ENCODE results near the gene MEIS2. TPM values are rescaled to one million over a fixed set of nuclear protein-coding genes. Genes with fewer than 3 reads are reported as not detected.

MEIS2 gene
- total RNA-seq, 2 experiments from 2014 or later, result not detected

- CTCF ChIA-PET, result no interaction called here
- peaks cover 11% of the 10 kb centered on the region for H3K4me1 Mint-ChIP-seq (ENCODE audit: low read depth)
- no peaks in the 10 kb centered on the region for H3K9me3 Mint-ChIP-seq
- no peak overlapping the region for H3K27ac Mint-ChIP-seq
- POLR2A ChIA-PET, result no interaction called here
- intact Hi-C loops (cut with micrococcal nuclease), result no loop called here
- no peak for DNase-seq
- no peaks in the 10 kb centered on the region for H3K36me3 Mint-ChIP-seq
- peaks cover 69% of the 10 kb centered on the region for H3K27me3 Mint-ChIP-seq
- H3K4me3 Mint-ChIP-seq, result no peak overlapping the region
Observed at GRCh38 chr15:36888011-36888992, 212.0 kb downstream of the MEIS2 start.

DNA sequence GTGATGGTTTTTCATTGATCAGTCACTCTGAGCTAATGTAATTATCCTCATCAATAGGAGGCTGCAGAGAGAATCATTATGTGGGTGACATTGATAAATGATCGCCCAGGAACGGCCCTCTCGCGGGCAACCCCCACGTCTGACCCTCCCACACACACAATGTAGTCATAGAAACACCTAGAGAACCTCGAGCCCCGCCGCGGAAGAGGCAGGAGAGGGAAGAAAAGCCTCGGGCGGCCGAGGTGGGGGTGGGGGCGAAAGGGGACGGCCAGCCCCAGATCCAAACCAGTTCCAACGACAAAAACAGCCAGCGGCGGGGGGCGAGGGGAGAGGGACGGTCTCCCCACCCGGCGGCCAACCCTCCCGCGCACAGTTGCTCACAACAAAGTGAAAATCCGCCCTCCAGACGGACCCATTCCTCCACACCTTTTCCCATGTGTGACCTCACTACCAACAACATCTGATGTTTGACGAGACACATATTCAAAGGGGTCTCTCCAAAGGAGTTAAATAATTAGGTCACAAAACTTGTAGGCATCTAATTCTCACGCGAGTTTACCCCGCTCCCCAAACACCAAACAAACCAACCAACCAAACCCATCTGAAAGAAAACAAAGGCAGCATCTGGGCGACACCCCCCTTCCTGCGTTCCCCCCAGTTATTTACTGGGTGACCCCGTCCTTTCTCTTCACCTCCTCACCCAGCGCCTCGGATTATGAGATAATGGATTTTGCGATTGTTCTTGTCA, 213.0 kb downstream of the MEIS2 start:
- H3K27ac Mint-ChIP-seq, result no peak overlapping the region
- intact Hi-C loops (cut with micrococcal nuclease), result no loop called here
- H3K9me3 Mint-ChIP-seq, result no peaks in the 10 kb centered on the region

DNA sequence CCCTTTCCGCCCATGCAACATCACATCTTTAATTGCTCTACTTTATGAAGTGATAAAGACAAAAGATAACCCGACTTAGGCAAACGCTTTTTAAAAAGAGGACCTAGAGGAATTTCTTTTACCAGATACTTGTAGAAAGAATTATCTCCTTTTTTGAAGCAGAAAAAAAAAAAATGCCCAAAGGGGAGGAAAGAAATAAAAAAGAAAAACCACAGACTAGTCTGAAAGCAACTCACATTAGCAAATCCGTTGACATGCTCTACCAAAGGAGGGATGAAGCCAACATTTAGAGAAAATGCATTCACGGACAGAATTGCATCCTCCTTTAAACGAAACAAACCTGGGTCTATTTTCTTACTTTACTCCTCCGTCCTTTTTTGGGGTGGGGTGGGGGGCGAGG, 213.6 kb downstream of the MEIS2 start:
- ChIA-PET POLR2A (no interaction called here), CTCF (no interaction called here)
- H3K27me3 Mint-ChIP-seq, result peaks cover 82% of the 10 kb centered on the region
- H3K4me1 Mint-ChIP-seq (ENCODE audit: low read depth), result peaks cover 14% of the 10 kb centered on the region
- intact Hi-C loops (cut with micrococcal nuclease), result no loop called here
- H3K36me3 Mint-ChIP-seq, result no peaks in the 10 kb centered on the region
- no peaks in the 10 kb centered on the region for H3K9me3 Mint-ChIP-seq
- no peak for DNase-seq
- H3K4me3 Mint-ChIP-seq, result no peak overlapping the region
- no peak overlapping the region for H3K27ac Mint-ChIP-seq

More for the DNA sequence above, 213.0 kb downstream of the MEIS2 start:
- DNase-seq, result no peak
- no peaks in the 10 kb centered on the region for H3K36me3 Mint-ChIP-seq
- ChIA-PET POLR2A (no interaction called here), CTCF (no interaction called here)
- no peak overlapping the region for H3K4me3 Mint-ChIP-seq
- H3K4me1 Mint-ChIP-seq (ENCODE audit: low read depth), result peaks cover 14% of the 10 kb centered on the region
- H3K27me3 Mint-ChIP-seq, result peaks cover 77% of the 10 kb centered on the region

- H3K4me1 Mint-ChIP-seq (ENCODE audit: low read depth), result peaks cover 14% of the 10 kb centered on the region
- no peak for DNase-seq
- no peaks in the 10 kb centered on the region for H3K36me3 Mint-ChIP-seq
- intact Hi-C loops (cut with micrococcal nuclease), result no loop called here
- H3K4me3 Mint-ChIP-seq, result no peak overlapping the region
- no peaks in the 10 kb centered on the region for H3K9me3 Mint-ChIP-seq
- H3K27ac Mint-ChIP-seq, result no peak overlapping the region
- peaks cover 82% of the 10 kb centered on the region for H3K27me3 Mint-ChIP-seq
- POLR2A ChIA-PET, result no interaction called here
- CTCF ChIA-PET, result no interaction called here
Observed at GRCh38 chr15:36886191-36886590, 214.2 kb downstream of the MEIS2 start.

- Mint-ChIP-seq H3K4me3 (no peak overlapping the region), H3K36me3 (no peaks in the 10 kb centered on the region), H3K27ac (no peak overlapping the region), H3K4me1 (ENCODE audit: low read depth) (peaks cover 14% of the 10 kb centered on the region), H3K27me3 (peaks cover 83% of the 10 kb centered on the region), H3K9me3 (no peaks in the 10 kb centered on the region)
- intact Hi-C loops (cut with micrococcal nuclease), result no loop called here
- ChIA-PET CTCF (no interaction called here), POLR2A (no interaction called here)
- DNase-seq, result no peak
Observed at GRCh38 chr15:36885771-36886170, 214.6 kb downstream of the MEIS2 start.

DNA sequence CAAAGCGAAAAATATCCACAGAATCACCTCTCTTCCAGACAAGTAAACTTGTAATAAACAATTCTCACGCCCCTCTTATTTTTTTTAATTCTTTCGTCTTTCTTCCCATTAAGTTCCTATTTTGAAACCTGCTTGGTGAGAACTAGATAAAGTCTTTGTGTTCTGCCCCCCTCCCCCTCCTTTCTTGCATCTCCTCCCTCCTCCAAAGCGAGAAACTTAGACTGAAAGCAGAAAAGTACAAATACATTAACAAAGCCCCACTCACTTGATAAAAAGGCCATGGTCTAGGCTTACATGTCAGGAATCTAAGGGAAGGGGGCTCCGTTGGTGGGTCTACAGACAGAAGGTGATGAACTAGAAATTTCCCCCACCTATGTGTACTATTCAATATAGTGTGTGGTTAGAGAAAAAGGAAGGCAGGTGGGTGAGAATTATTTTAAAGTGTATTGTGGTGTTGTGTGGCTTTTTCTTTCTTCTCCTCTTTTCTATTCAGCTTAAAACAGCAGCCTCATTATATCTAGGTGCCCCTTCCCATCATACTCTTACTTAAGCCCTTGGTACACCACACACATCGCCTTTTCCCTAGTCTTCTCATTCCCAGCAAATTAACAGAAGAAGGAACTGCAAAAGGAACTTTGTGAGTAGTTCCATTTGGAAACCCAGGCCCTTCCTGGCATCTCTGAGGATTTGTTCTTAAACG, 215.3 kb downstream of the MEIS2 start:
- no peaks in the 10 kb centered on the region for H3K9me3 Mint-ChIP-seq
- ChIA-PET POLR2A (no interaction called here), CTCF (interaction anchor here (0.5 kb wide), 1 partner anchor 1152 kb away, joined by 4 read pairs; no protein-coding TSS in a partner anchor)
- no peak overlapping the region for H3K4me3 Mint-ChIP-seq
- H3K36me3 Mint-ChIP-seq, result no peaks in the 10 kb centered on the region
- intact Hi-C loops (cut with micrococcal nuclease), result loop anchor here (5.0 kb wide), 1 partner anchor 1007 kb away; no protein-coding TSS in a partner anchor
- H3K27me3 Mint-ChIP-seq, result peaks cover 84% of the 10 kb centered on the region
- peaks cover 14% of the 10 kb centered on the region for H3K4me1 Mint-ChIP-seq (ENCODE audit: low read depth)
- no peak for DNase-seq
- no peak overlapping the region for H3K27ac Mint-ChIP-seq

DNA sequence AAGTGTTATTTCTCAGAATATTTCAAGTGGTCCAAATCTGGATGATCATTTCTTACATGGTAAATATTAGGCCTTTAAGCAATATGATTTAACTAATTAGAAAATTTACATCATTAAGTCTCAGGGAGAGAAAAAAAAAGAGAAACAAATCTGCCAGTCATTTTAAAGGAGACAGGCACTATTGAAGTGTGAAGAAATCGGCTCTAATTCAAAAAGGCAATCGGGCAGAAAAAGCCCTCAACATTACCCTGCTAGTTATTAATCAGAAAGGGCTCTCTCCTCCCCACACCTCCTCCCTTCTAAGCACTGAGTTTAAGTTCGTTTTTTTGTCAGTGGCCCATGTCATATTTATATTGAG, 215.9 kb downstream of the MEIS2 start:
- peaks cover 87% of the 10 kb centered on the region for H3K27me3 Mint-ChIP-seq
- ChIA-PET CTCF (interaction anchor here (0.5 to 0.9 kb wide), 2 partner anchors 12 to 1151 kb away, joined by 3 to 4 read pairs; no protein-coding TSS in a partner anchor), POLR2A (interaction anchor here (0.6 kb wide), 1 partner anchor 237 kb away, joined by 6 read pairs; no protein-coding TSS in a partner anchor)
- no peaks in the 10 kb centered on the region for H3K36me3 Mint-ChIP-seq
- no peaks in the 10 kb centered on the region for H3K9me3 Mint-ChIP-seq
- intact Hi-C loops (cut with micrococcal nuclease), result loop anchor here (5.0 kb wide), 1 partner anchor 1008 kb away; no protein-coding TSS in a partner anchor
- no peak overlapping the region for H3K4me3 Mint-ChIP-seq
- no peak for DNase-seq
- peaks cover 14% of the 10 kb centered on the region for H3K4me1 Mint-ChIP-seq (ENCODE audit: low read depth)
- H3K27ac Mint-ChIP-seq, result no peak overlapping the region

DNA sequence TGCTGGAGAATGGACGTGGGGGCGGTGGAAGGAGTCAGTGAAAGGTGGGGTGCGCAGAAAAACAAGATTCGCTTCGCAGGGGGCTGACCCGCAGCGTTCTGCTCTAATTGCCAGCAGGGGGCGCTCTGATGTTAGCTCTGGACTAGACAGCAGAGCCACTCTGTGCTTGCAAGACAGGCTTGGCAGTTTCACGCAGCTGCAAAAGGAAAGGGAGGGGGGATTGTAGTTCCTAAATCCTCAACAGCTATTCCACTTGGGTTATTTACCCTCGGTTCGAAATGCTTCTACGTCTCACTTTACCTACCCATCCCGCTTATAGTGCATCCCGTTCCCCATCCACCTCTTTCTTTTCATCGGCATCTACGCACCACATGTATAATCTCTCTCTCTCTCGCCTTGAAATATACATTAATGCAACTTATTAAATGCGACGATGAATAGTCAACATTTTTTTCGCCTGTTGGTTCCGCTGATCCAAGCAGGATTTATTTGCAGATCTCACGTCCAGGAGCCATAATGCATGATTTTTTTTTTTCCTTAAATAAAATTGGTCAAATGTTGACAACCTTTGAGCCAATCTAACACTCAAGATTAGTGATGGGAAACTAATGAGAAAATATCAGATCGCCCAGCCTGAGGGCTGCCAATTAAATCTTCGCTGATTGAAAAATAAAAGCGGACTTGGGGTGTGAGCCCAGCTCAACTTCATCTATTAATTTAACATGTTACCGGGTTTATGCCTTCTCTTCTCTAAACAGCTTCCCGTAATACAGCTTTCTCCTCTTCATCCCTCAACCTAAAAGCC, 216.4 kb downstream of the MEIS2 start:
- H3K36me3 Mint-ChIP-seq, result no peaks in the 10 kb centered on the region
- no peak overlapping the region for H3K27ac Mint-ChIP-seq
- no peaks in the 10 kb centered on the region for H3K9me3 Mint-ChIP-seq
- peaks cover 14% of the 10 kb centered on the region for H3K4me1 Mint-ChIP-seq (ENCODE audit: low read depth)
- peaks cover 89% of the 10 kb centered on the region for H3K27me3 Mint-ChIP-seq
- H3K4me3 Mint-ChIP-seq, result no peak overlapping the region
- intact Hi-C loops (cut with micrococcal nuclease), result loop anchor here (1.0 to 5.0 kb wide), 2 partner anchors 222 to 1008 kb away; no protein-coding TSS in a partner anchor
- ChIA-PET POLR2A (interaction anchor here (0.6 kb wide), 1 partner anchor 237 kb away, joined by 6 read pairs; no protein-coding TSS in a partner anchor), CTCF (interaction anchor here (0.5 to 1.5 kb wide), 10 partner anchors 9 to 1473 kb away, joined by 3 to 6 read pairs (median 4); no protein-coding TSS in a partner anchor)
- DNase-seq, result peak; percentile 76

- no peaks in the 10 kb centered on the region for H3K9me3 Mint-ChIP-seq
- no peaks in the 10 kb centered on the region for H3K36me3 Mint-ChIP-seq
- H3K4me1 Mint-ChIP-seq (ENCODE audit: low read depth), result peaks cover 14% of the 10 kb centered on the region
- peaks cover 89% of the 10 kb centered on the region for H3K27me3 Mint-ChIP-seq
- CTCF ChIA-PET, result interaction anchor here (1.3 to 1.5 kb wide), 2 partner anchors 13 to 252 kb away, joined by 4 read pairs; no protein-coding TSS in a partner anchor
- intact Hi-C loops (cut with micrococcal nuclease), result loop anchor here (1.0 to 5.0 kb wide), 2 partner anchors 224 to 1010 kb away; no protein-coding TSS in a partner anchor
- H3K4me3 Mint-ChIP-seq, result no peak overlapping the region
- DNase-seq, result no peak
- POLR2A ChIA-PET, result no interaction called here
- no peak overlapping the region for H3K27ac Mint-ChIP-seq
Observed at GRCh38 chr15:36882487-36883131, 217.7 kb downstream of the MEIS2 start.

DNA sequence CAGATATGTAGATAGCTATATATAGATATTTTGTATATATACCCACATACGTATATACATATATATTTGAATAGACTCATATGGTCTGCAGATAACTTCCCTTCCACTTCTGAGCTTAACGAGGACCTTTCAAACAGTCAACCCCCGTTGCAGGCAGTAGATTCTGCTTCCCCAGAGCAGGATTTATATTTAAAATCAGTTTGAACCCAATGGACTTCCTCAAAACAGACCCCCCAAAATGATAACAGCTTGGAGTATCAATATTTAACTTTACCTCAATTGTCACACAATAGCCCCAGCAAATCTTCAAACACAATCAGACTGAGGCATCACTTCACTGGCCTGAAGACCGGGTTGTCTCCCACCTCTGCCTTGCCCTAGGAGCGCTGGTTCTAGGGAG, 218.3 kb downstream of the MEIS2 start:
- no peak for DNase-seq
- no peak overlapping the region for H3K4me3 Mint-ChIP-seq
- no peaks in the 10 kb centered on the region for H3K36me3 Mint-ChIP-seq
- H3K27me3 Mint-ChIP-seq, result peaks cover 86% of the 10 kb centered on the region
- no peak overlapping the region for H3K27ac Mint-ChIP-seq
- ChIA-PET CTCF (interaction anchor here (1.3 kb wide), 1 partner anchor 252 kb away, joined by 4 read pairs; no protein-coding TSS in a partner anchor), POLR2A (no interaction called here)
- peaks cover 11% of the 10 kb centered on the region for H3K4me1 Mint-ChIP-seq (ENCODE audit: low read depth)
- intact Hi-C loops (cut with micrococcal nuclease), result loop anchor here (5.0 kb wide), 1 partner anchor 1010 kb away; no protein-coding TSS in a partner anchor
- no peaks in the 10 kb centered on the region for H3K9me3 Mint-ChIP-seq

DNA sequence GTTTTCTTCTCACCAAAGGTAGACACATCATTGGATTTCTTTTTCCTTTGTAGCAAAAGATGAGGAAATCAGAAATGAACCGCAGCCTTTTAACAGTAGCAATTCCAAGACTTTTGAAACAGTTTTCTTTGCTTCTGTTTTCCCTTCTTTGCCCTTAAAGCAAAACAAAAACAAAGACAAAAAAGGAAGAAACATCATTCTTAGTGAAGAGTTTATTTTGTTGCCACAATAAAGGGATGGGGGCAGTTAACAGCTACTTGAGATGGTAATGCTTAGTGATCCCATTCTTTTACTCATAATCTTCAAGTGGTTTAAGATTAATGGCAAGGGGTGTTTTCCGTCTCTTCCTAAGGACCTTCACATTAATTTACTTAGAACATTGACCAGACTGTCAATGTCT, 218.8 kb downstream of the MEIS2 start:
- CTCF ChIA-PET, result no interaction called here
- Mint-ChIP-seq H3K9me3 (no peaks in the 10 kb centered on the region), H3K36me3 (no peaks in the 10 kb centered on the region)

More for the DNA sequence above, 218.8 kb downstream of the MEIS2 start:
- intact Hi-C loops (cut with micrococcal nuclease), result loop anchor here (5.0 kb wide), 1 partner anchor 1011 kb away; no protein-coding TSS in a partner anchor
- H3K27me3 Mint-ChIP-seq, result peaks cover 82% of the 10 kb centered on the region
- POLR2A ChIA-PET, result no interaction called here
- peaks cover 10% of the 10 kb centered on the region for H3K4me1 Mint-ChIP-seq (ENCODE audit: low read depth)
- DNase-seq, result no peak
- H3K4me3 Mint-ChIP-seq, result no peak overlapping the region
- no peak overlapping the region for H3K27ac Mint-ChIP-seq

Data from activated CD4-positive, alpha-beta memory T cell treated with anti-CD3 and anti-CD28 coated beads for 36 hours (primary cell).